Esophagus (tissue), 2 donors: ENCODE measurements around the gene CTSE. TPM values are rescaled to one million over a fixed set of nuclear protein-coding genes. Genes with fewer than 3 reads are reported as not detected.
"Not testable (repeated sequence)": the region's sequence is repeated elsewhere in the genome, so short reads cannot be mapped to it uniquely, and the experiment has no call there.

Source experiments
- H3K27ac ChIP-seq, 2 donors: one replicate each; pipeline ENCODE4 v1.5.1; 2013; ENCODE audit warnings: low read depth in 2 of 2, mild to moderate bottlenecking in 2 of 2, inconsistent platforms in 1 of 2, low read length in 1 of 2, moderate library complexity in 1 of 2
- H3K27me3 ChIP-seq, 2 donors: one replicate each; pipeline ENCODE4 v1.6.1; 2013; ENCODE audit warnings: low read length in 2 of 2, control low read depth in 1 of 2, mild to moderate bottlenecking in 1 of 2; ENCODE audit not compliant: insufficient read depth in 2 of 2, control insufficient read depth in 1 of 2
- H3K36me3 ChIP-seq, 2 donors: one replicate each; pipeline ENCODE4 v1.6.1; 2013; ENCODE audit warnings: low read length in 1 of 2; ENCODE audit not compliant: control insufficient read depth in 2 of 2, insufficient read depth in 2 of 2
- H3K4me1 ChIP-seq, 2 donors: one replicate each; pipeline ENCODE4 v1.6.1; 2013; ENCODE audit warnings: low read length in 1 of 2; ENCODE audit not compliant: control insufficient read depth in 2 of 2, insufficient read depth in 2 of 2
- H3K4me3 ChIP-seq, 2 donors: one replicate each; pipeline ENCODE4 v1.5.1; 2013; ENCODE audit warnings: low read length in 2 of 2, mild to moderate bottlenecking in 2 of 2, low read depth in 1 of 2, moderate library complexity in 1 of 2
- H3K9me3 ChIP-seq, 2 donors: one replicate each; pipeline ENCODE4 v1.6.1; 2013; ENCODE audit warnings: mild to moderate bottlenecking in 2 of 2, low read depth in 1 of 2, low read length in 1 of 2, moderate library complexity in 1 of 2; ENCODE audit not compliant: control insufficient read depth in 2 of 2, insufficient read depth in 1 of 2
- WGBS, 2 donors: extraction: QIAGEN DNeasy Blood & Tissue Kit; methylation state at CpG; one replicate each; pipeline ENCODE4 v1.1.7; 2013; 5-methylcytosine and 5-hydroxymethylcytosine counted together
- polyA plus RNA-seq, 2 donors: library from polyadenylated mRNA; stranded (reverse); fragments of 200-250 nt; gene quantifications; one replicate each; pipeline ENCODE4 v1.2.3, GENCODE V29; 2013
- donor health status: healthy with polysubstance abuse.
- donor health status: Bipolar disorder and iron deficiency.

CTSE gene
- polyA plus RNA-seq, 2 donors = 0.09 to 0.53 TPM

DNA sequence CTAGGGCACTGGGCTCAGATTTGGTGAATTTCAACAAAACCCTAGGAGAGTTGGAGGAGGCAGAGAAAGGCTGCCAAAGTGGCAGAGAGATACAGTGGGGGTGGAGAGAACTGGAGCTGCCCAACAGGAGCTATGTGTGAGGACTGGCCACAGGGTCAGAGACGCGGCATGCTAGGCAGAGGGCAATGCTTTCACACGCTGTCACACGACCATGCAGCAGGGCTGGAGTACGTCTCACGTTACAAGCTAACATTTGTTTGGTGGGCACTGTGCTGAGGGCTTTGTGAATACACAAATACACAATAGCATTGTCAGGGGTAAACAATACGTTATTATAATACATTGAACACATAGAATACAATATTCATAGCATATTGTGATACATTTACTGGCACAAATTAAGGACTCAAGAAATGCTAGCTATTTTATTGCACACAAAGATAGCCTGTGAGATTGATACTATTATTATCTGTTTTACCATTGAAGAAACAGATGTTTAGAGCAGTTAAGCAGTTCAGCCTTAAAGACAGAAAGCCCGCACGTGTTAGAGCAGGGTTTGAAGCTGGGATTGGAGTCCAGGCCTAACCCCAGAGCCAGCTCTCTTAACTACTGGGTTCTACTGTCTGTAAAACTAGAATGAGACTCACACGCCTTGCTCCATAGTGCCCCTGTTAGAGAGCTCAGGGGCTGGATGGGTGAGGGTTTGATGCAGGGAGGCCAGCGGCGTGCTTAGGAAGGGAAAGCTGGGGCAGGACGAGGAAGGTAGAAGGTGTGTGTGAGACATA, 25.0 kb downstream of the CTSE start:
- Histone ChIP-seq H3K9me3 (no peaks in the 10 kb centered on the region), H3K4me1 (peaks cover 0 to 16% of the 10 kb centered on the region in 2 donors), H3K4me3 (no peak overlapping the region), H3K27me3 (no peaks in the 10 kb centered on the region), H3K36me3 (peaks cover 0 to 5% of the 10 kb centered on the region in 2 donors), H3K27ac (no peak overlapping the region)
- 76 to 78% methylated on average over 13 of the region's 13 CpGs for WGBS, 2 donors

GRCh38 chr1:205996641-205997040, 27.1 kb downstream of the CTSE start:
- not testable (repeated sequence) for H3K4me1 ChIP-seq, H3K9me3 ChIP-seq, H3K27ac ChIP-seq, H3K27me3 ChIP-seq, H3K4me3 ChIP-seq
- peaks cover 0 to 16% of the 10 kb centered on the region in 2 donors for H3K36me3 ChIP-seq
- WGBS, 2 donors = 95 to 96% methylated on average over 1 of the region's 1 CpG

- no peaks in the 10 kb centered on the region for H3K27me3 ChIP-seq
- 64 to 65% methylated on average over 4 of the region's 4 CpGs for WGBS, 2 donors
- peaks cover 0 to 2% of the 10 kb centered on the region in 2 donors for H3K4me1 ChIP-seq
- H3K27ac ChIP-seq = no peak overlapping the region
- H3K36me3 ChIP-seq = peaks cover under 1 to 19% of the 10 kb centered on the region in 2 donors
- H3K9me3 ChIP-seq = no peaks in the 10 kb centered on the region
- no peak overlapping the region for H3K4me3 ChIP-seq
Measured at GRCh38 chr1:205994346-205994745, 29.3 kb downstream of the CTSE start.

DNA sequence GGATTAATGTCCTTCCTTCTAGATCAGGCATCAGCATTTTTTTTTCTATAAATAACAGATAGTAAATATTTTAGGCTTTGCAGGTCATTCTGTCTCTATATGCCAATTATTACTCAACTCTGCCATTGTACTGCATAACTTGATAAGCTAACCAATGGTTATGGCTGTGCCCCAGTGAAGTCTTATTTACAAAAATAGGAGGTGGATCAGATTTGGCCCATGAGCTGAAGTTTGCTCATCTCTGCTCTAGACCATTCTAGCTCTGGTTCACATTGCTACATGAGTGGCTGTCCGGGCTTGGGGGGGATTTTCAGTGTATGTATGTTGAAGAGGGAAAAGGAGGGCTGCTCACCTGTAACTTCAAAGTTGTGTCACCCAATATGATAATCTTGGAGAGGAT, 30.6 kb downstream of the CTSE start:
- Histone ChIP-seq H3K4me3 (no peak overlapping the region), H3K36me3 (peaks cover 3 to 16% of the 10 kb centered on the region in 2 donors), H3K27ac (no peak overlapping the region), H3K9me3 (no peaks in the 10 kb centered on the region), H3K4me1 (no peaks in the 10 kb centered on the region), H3K27me3 (no peaks in the 10 kb centered on the region)
- 65 to 91% methylated on average over 1 of the region's 1 CpG for WGBS, 2 donors

DNA sequence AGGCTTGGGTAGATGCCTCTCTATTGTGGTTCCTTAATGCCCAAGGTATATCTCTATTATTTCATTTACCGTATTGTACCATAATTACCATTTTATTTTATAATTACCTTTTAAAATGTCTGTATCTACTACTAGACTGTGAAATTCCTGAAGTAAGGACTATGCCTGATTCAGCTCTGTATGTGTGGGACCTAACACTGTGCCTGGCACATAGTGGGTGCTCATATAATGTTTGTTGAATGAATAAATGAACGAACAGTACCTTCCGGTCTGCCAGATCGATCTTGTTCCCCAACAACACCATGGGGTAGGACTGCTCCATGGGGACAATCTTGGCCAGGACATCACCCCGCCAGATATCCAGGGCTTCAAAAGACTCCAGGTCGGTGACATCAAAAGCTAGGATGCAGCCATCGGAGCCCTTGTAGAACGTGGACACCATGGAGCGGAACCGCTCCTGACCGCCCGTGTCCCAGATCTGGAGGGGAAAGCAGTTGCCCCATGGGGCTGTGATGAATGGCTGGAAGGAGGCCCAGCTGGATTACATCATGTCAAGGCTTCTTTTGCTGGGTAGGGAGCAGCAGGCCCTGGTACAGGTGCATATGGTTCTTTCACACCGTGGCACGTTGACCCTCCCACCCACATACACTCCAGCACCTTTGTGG, 31.3 kb downstream of the CTSE start:
- H3K4me3 ChIP-seq = no peak overlapping the region
- peaks cover 3 to 16% of the 10 kb centered on the region in 2 donors for H3K36me3 ChIP-seq
- H3K9me3 ChIP-seq = no peaks in the 10 kb centered on the region
- H3K27ac ChIP-seq = no peak overlapping the region
- 92 to 94% methylated on average over 14 of the region's 14 CpGs for WGBS, 2 donors
- no peaks in the 10 kb centered on the region for H3K27me3 ChIP-seq
- H3K4me1 ChIP-seq = no peaks in the 10 kb centered on the region

GRCh38 chr1:205991237-205991636, 32.5 kb downstream of the CTSE start:
- H3K27me3 ChIP-seq = no peaks in the 10 kb centered on the region
- no peak overlapping the region for H3K27ac ChIP-seq
- H3K4me3 ChIP-seq = no peak overlapping the region
- peaks cover 3 to 16% of the 10 kb centered on the region in 2 donors for H3K36me3 ChIP-seq
- no peaks in the 10 kb centered on the region for H3K4me1 ChIP-seq
- WGBS, 2 donors = 87 to 89% methylated on average over 4 of the region's 4 CpGs
- no peaks in the 10 kb centered on the region for H3K9me3 ChIP-seq

- H3K36me3 ChIP-seq = peaks cover 3 to 16% of the 10 kb centered on the region in 2 donors
- no peaks in the 10 kb centered on the region for H3K4me1 ChIP-seq
- H3K27ac ChIP-seq = no peak overlapping the region
- 70 to 81% methylated on average over 2 of the region's 2 CpGs for WGBS, 2 donors
- H3K9me3 ChIP-seq = no peaks in the 10 kb centered on the region
- no peaks in the 10 kb centered on the region for H3K27me3 ChIP-seq
- H3K4me3 ChIP-seq = no peak overlapping the region
Measured at GRCh38 chr1:205990226-205990625, 33.5 kb downstream of the CTSE start.

GRCh38 chr1:205989786-205990185, 33.9 kb downstream of the CTSE start:
- Histone ChIP-seq H3K27ac (no peak overlapping the region), H3K9me3 (no peaks in the 10 kb centered on the region), H3K27me3 (no peaks in the 10 kb centered on the region), H3K4me1 (peaks cover 0 to 2% of the 10 kb centered on the region in 2 donors), H3K4me3 (no peak overlapping the region), H3K36me3 (peaks cover 3 to 16% of the 10 kb centered on the region in 2 donors)
- WGBS, 2 donors = 80% methylated on average over 5 of the region's 5 CpGs

DNA sequence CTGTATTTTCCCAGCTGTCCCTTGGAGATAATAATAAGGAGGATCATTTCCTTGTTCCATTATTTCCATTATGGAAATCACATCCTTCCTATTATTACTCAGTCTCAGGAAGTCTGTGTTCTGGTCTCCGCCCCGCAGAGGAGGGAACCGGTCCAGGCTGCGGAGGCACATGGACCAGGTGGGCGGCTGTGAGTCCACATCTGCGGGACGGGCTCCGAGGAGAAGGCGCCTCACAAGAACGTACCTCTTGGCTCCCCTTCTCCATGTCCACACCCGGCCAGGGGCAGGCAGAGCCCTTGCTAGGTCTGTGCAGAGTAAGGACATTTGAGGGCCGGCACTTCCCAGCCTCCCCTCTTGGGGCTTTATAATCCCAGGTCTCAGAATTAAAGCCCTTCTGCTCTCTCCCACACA, 35.1 kb downstream of the CTSE start:
- WGBS, 2 donors = 56 to 61% methylated on average over 12 of the region's 12 CpGs
- H3K4me1 ChIP-seq = peaks cover 0 to 12% of the 10 kb centered on the region in 2 donors
- no peak overlapping the region for H3K4me3 ChIP-seq
- H3K9me3 ChIP-seq = no peaks in the 10 kb centered on the region
- no peak overlapping the region for H3K27ac ChIP-seq
- peaks cover 3 to 15% of the 10 kb centered on the region in 2 donors for H3K36me3 ChIP-seq
- no peaks in the 10 kb centered on the region for H3K27me3 ChIP-seq
